Ureter (tissue), 1 donor: ENCODE measurements around the gene SWSAP1. TPM values are rescaled to one million over a fixed set of nuclear protein-coding genes. Genes with fewer than 3 reads are reported as not detected.
A peak's percentile ranks its signal among the peaks of the same experiment; 100 is the strongest.
"Not testable (repeated sequence)": the region's sequence is repeated elsewhere in the genome, so short reads cannot be mapped to it uniquely, and the experiment has no call there.

Experiments
- DNase-seq: peaks from one replicate; pipeline ENCODE4 v3.0.0-alpha.2; 2020; ENCODE audit warnings: low spot score
- total RNA-seq: library from RNA; stranded (reverse); gene quantifications from one replicate; pipeline ENCODE4 v1.2.4, GENCODE V29; 2023
- donor health status: DM: yes; HTN: yes; CAD: no.

Gene SWSAP1
- total RNA-seq, 1 donor from 2014 or later, result 4.3 TPM

- no peak for DNase-seq
Observed at GRCh38 chr19:11378319-11379189, 4.1 kb downstream of the SWSAP1 start.

DNA sequence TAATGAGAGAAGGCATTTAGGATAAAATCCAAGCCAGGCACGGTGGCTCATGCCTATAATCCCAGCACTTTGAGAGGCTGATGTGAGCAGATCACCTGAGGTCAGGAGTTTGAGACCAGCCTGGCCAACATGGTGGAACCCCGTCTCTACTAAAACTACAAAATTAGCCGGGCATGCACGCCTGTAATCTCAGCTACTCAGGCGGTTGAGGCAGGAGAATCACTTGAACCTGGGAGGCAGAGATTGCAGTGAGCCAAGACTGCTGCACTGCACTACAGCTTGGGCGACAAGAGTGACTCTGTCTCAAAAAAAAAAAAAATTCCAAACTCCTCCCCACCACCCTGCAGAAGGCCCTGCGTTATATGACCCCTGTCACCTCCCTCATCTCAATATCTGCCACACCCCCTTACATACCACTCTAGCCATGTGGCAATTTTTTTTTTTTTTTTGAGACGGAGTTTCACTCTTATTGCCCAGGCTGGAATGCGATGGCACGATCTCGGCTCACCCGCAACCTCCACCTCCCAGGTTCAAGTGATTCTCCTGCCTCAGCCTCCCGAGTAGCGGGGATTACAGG, 4.9 kb downstream of the SWSAP1 start:
- not testable (repeated sequence) for DNase-seq

GRCh38 chr19:11379857-11380350, 5.4 kb downstream of the SWSAP1 start:
- no peak for DNase-seq

- peak; percentile 97 for DNase-seq
Observed at GRCh38 chr19:11380653-11381537, 6.4 kb downstream of the SWSAP1 start.

- no peak for DNase-seq
Observed at GRCh38 chr19:11382898-11383705, 8.6 kb downstream of the SWSAP1 start.

DNA sequence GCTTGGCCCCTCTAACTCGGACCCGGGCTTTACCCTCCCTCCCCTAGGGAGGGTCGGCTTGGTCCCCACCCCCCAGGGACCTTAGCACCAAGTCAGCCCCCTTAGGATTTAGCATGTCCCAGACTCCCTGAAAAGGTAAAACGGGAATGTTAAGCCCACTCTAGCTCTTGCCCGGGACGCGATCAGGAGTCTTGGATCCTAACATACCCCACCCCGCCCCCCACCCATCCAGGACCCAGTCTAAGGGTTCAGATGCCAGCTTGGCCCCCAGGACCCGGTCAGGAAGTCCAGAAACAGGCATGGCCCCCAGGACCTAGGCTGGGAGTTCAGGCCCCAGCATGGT, 9.2 kb downstream of the SWSAP1 start:
- DNase-seq, result no peak

DNA sequence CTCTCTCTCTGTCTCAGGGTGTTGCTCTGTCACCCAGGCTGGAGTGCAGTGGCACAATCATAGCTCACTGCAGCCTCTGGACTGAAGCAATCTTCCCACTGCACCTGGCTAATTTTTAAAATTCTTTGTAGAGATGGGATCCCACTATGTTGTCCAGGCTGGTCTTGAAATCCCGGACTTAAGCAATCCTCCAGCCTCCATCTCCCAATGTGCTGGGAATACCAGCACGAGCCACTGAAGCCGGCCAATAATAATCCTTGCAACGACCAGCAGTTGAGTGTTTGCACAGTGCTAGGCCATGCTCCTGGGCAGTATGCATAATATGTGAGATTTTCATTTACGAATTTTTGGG, 10.3 kb downstream of the SWSAP1 start:
- no peak for DNase-seq

GRCh38 chr19:11387162-11388034, 12.9 kb downstream of the SWSAP1 start:
- DNase-seq, result no peak

GRCh38 chr19:11390359-11390758, 15.9 kb downstream of the SWSAP1 start:
- no peak for DNase-seq

DNA sequence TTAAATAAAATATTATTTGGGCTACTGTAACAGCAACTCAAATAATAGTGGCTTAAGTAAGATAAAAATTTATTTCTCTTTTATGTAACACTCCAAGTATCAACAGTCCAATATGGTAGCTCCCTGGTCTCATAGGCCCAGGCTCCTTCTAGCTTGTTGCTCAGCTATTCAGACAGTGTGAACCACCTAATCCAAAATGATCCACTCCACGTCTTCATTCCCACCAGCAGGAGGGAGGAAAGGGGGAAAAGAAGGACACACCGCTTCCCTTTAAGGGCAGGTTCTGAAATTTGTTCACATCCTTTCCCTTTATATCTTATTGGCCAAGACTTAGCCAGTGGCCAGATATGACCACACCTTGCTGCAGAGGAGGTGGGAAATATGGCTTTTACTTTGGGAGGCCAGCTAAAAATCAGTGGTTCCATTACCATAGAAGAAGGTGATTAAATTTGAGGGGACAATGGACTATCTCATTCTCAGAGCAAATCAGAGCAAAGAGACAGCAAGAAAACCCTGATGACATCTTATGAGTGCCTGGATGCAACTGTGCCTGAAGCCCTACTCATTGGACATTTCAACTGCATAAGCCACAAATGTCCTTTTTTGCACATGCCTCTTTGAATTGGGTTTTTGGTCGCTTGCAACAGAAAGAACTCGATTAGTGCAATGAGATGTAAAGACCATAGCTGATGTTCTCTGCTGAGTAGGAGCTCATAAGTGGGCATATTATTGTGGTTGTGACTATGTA, 16.6 kb downstream of the SWSAP1 start:
- no peak for DNase-seq

GRCh38 chr19:11397089-11397610, 22.7 kb downstream of the SWSAP1 start:
- DNase-seq, result no peak

- DNase-seq, result no peak
Observed at GRCh38 chr19:11399667-11400066, 25.2 kb downstream of the SWSAP1 start.

DNA sequence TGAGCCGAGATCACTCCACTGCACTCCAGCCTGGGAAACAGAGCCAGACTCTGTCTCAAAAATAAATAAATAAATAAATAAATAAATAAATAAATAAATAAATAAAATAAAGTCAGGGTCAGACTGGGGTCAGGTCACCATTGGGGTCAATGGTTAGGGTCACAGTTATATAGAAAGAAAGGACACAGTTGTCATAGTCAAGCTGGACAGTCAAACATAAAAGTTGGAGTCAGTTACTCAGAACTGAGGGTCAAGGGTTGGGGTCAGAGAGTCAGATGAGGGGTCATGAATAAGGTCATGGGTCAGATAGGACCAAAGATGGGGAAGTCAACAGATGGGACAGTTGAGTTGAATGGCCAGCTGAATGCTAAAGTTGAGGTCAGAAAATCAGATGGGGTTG, 26.3 kb downstream of the SWSAP1 start:
- no peak for DNase-seq

GRCh38 chr19:11401808-11402543, 27.5 kb downstream of the SWSAP1 start:
- DNase-seq, result no peak

GRCh38 chr19:11404588-11405222, 30.2 kb downstream of the SWSAP1 start:
- DNase-seq, result no peak

DNA sequence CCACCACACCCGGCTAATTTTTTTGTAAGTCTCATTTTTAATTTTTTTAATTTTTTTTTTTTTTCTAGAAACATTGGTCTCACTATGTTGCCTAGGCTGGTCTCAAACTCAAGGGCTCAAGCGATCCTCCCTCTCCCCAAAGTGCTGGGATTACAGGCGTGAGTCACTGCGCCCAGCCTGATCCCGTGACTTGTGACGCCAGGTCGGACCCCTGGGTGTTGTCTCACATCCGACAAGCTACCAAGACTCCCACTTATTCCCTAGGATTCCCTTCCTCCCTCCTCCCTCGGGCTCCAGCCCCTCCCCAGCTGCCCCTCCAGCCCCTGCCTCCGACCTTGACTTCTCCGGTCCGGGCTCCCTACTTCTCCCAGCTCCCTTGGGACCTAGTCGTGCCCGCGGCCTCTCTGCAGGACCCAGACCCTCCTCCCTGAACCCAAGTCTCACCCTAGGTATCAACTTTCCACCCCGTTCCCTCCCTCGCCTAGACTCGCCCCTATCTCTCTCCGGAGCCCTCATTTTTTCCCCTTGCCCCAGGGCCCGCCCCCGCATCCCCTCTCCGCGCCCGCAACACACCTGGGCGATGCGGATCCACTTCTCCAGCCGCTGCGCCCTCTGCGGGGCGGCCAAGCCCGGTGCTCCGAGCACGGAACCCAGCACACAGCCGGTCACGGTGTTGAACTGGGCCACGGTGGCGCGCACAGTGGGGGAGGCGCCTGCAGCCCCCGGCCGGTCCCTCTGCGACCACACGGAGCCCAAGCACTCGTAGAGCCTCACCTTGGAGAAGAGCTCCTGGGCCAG, 31.6 kb downstream of the SWSAP1 start:
- DNase-seq, result no peak

- DNase-seq, result not testable (repeated sequence)
Observed at GRCh38 chr19:11406703-11407236, 32.3 kb downstream of the SWSAP1 start.
